ENCODE results near the gene PRDM15.

- TF ChIP-seq POLR2A (IDR thresholded peaks at IDR 0.05), result no peak
- TF ChIP-seq CTCF (IDR thresholded peaks at IDR 0.05), result no peak
Measured at GRCh38 chr21:41809891-41810596, 69.1 kb downstream of the PRDM15 start.

Measured in thyroid gland (tissue), 4 donors.